A549 (cell line): Measurements from ENCODE around the gene MRPL45. TPM values are rescaled to one million over a fixed set of nuclear protein-coding genes. Genes with fewer than 3 reads are reported as not detected.

Experiments
- ATAC-seq, 2 experiments: fragments of 200-7000 bp in 1 of 2; fragments of >200 bp in 1 of 2; cut with Nextera tagmentation in 1 of 2; cut with Tn5 transposase in 1 of 2; 3 replicates each; pipeline versions ENCODE4 v1.8.0 to v1.9.1; 2018 to 2020; ENCODE audit warnings: mild to moderate bottlenecking in 1 of 2, moderate library complexity in 1 of 2
- CTCF ChIA-PET: fragments of 300-600 bp; sonication (Branson Sonifier 250); formaldehyde crosslinking; extraction: SDS; loops from one replicate; lab custom pipeline; 2021; ENCODE audit warnings: antibody characterized with exemption, inconsistent platforms; lab: Yijun Ruan, JAX
- POLR2A ChIA-PET: fragments of 350-600 bp; formaldehyde crosslinking; extraction: SDS; loops from one replicate; lab custom pipeline; 2021; ENCODE audit warnings: antibody characterized with exemption, inconsistent platforms; lab: Yijun Ruan, JAX
- DNase-seq, 2 experiments: peaks; one replicate each; pipeline versions ENCODE4 v3.0.0 to v3.0.0-alpha.2; 2011 to 2016; ENCODE audit warnings: low read depth in 1 of 2, low spot score in 1 of 2
- FAIRE-seq: peaks from 2 replicates; lab custom pipeline; 2011; peaks lifted over from hg19 to GRCh38; lab: Jason Lieb, UNC
- H3K27ac ChIP-seq, 2 experiments: fragments of >200 bp; sonication (Bioruptor Twin); formaldehyde crosslinking; 3 replicates each; pipeline ENCODE4 v1.5.1; 2016 to 2017
- H3K4me1 ChIP-seq: fragments of >200 bp; sonication (Bioruptor Twin); formaldehyde crosslinking; 3 replicates; pipeline ENCODE4 v1.6.1; 2016
- H3K4me2 ChIP-seq: fragments of >200 bp; sonication (Bioruptor Twin); formaldehyde crosslinking; 3 replicates; pipeline ENCODE4 v1.6.1; 2016
- H3K4me3 ChIP-seq: fragments of >200 bp; sonication (Bioruptor Twin); formaldehyde crosslinking; 3 replicates; pipeline ENCODE4 v1.5.1; 2016
- H3K9me3 ChIP-seq: fragments of >200 bp; sonication (Bioruptor Twin); formaldehyde crosslinking; 3 replicates; pipeline ENCODE4 v1.6.1; 2016
- BHLHE40 ChIP-seq: IDR thresholded peaks from 2 replicates; pipeline ENCODE4 v1.6.1; 2012; ENCODE audit warnings: low read depth, low read length, inconsistent platforms
- CBX2 ChIP-seq: fragments of 200-600 bp; sonication (generic); IDR thresholded peaks from 2 replicates; pipeline ENCODE4 v1.6.1; 2016; ENCODE audit warnings: low read depth, mild to moderate bottlenecking, borderline replicate concordance
- CEBPB ChIP-seq, 2 experiments: fragments of >200 bp in 1 of 2; sonication (Bioruptor Twin) in 1 of 2; formaldehyde crosslinking in 1 of 2; IDR thresholded peaks; 2 replicates each; pipeline ENCODE4 v1.6.1; 2012 to 2016
- EHMT2 ChIP-seq: fragments of 200-600 bp; sonication (generic); IDR thresholded peaks from 2 replicates; pipeline ENCODE4 v1.6.1; 2016; ENCODE audit warnings: antibody characterized with exemption, low read depth, mild to moderate bottlenecking, moderate library complexity
- ESRRA ChIP-seq: fragments of 150-350 bp; IDR thresholded peaks from 2 replicates; pipeline ENCODE4 v1.6.1; 2014; ENCODE audit warnings: mild to moderate bottlenecking, low read length, borderline replicate concordance
- FOSL2 ChIP-seq, 2 experiments: fragments of 450-650 bp in 1 of 2; fragments of >200 bp in 1 of 2; sonication (Bioruptor Twin) in 1 of 2; formaldehyde crosslinking; IDR thresholded peaks; 2 replicates each; pipeline versions ENCODE4 v1.5.0 to v1.6.1; 2016 to 2020; ENCODE audit warnings: mild to moderate bottlenecking in 1 of 2, moderate library complexity in 1 of 2
- HOXB5 ChIP-seq: fragments of 250-450 bp; sonication (Bioruptor Pico); IDR thresholded peaks from 2 replicates; pipeline ENCODE4 v1.5.0; 2020; ENCODE audit warnings: mild to moderate bottlenecking, moderate library complexity
- JUN ChIP-seq, 2 experiments: fragments of >200 bp; sonication (Bioruptor Twin); formaldehyde crosslinking; IDR thresholded peaks; 2 replicates in 1 of 2; 3 replicates in 1 of 2; pipeline ENCODE4 v1.6.1; 2016 to 2017
- JUNB ChIP-seq: fragments of >200 bp; sonication (Bioruptor Twin); formaldehyde crosslinking; IDR thresholded peaks from 2 replicates; pipeline ENCODE4 v1.6.1; 2016
- KDM5A ChIP-seq: fragments of 200-600 bp; sonication (generic); IDR thresholded peaks from 2 replicates; pipeline ENCODE4 v1.6.1; 2016; ENCODE audit warnings: antibody characterized with exemption, mild to moderate bottlenecking
- MAFK ChIP-seq: fragments of 450-650 bp; IDR thresholded peaks from 2 replicates; pipeline ENCODE4 v1.6.1; 2014; ENCODE audit not compliant: partially characterized antibody
- NPAS2 ChIP-seq: fragments of 250-450 bp; sonication (Bioruptor Pico); IDR thresholded peaks from 2 replicates; pipeline ENCODE4 v1.8.0; 2022; ENCODE audit warnings: mild to moderate bottlenecking, moderate library complexity, borderline replicate concordance
- PHF8 ChIP-seq: fragments of 200-600 bp; sonication (generic); IDR thresholded peaks from 2 replicates; pipeline ENCODE4 v1.6.1; 2016; ENCODE audit warnings: low read depth, mild to moderate bottlenecking, antibody characterized with exemption, moderate library complexity, borderline replicate concordance
- POLR2AphosphoS2 ChIP-seq: conservative IDR thresholded peaks from 2 replicates; pipeline ENCODE4 v1.6.1; 2012; ENCODE audit warnings: low read length, improper control_type of control experiment, inconsistent platforms
- RAD21 ChIP-seq, 2 experiments: fragments of >200 bp in 1 of 2; sonication (Bioruptor Twin) in 1 of 2; formaldehyde crosslinking in 1 of 2; IDR thresholded peaks in 1 of 2; conservative IDR thresholded peaks in 1 of 2; 2 replicates in 1 of 2; 3 replicates in 1 of 2; pipeline ENCODE4 v1.6.1; 2012 to 2018; ENCODE audit warnings: inconsistent platforms in 1 of 2
- SMC3 ChIP-seq: fragments of >200 bp; sonication (Bioruptor Twin); formaldehyde crosslinking; IDR thresholded peaks from 3 replicates; pipeline ENCODE4 v1.6.1; 2018; ENCODE audit warnings: inconsistent platforms
- TFCP2L1 ChIP-seq: fragments of 250-450 bp; sonication (Bioruptor Pico); IDR thresholded peaks from 2 replicates; pipeline ENCODE4 v1.5.0; 2021; ENCODE audit warnings: mild to moderate bottlenecking
- TP53 ChIP-seq: fragments of 250-450 bp; sonication (Bioruptor Pico); IDR thresholded peaks from 2 replicates; pipeline ENCODE4 v1.5.0; 2021; ENCODE audit warnings: mild to moderate bottlenecking, moderate library complexity
- ZNF302 ChIP-seq: fragments of 250-450 bp; sonication (Bioruptor Pico); IDR thresholded peaks from 2 replicates; pipeline ENCODE4 v1.9.0; 2021; ENCODE audit warnings: inconsistent platforms, mild to moderate bottlenecking, moderate library complexity
- WGBS: methylation state at CpG from one replicate; pipeline ENCODE4 v1.1.6; 2017; ENCODE audit errors: missing lambda C conversion rate; 5-methylcytosine and 5-hydroxymethylcytosine counted together
- polyA plus RNA-seq, 4 experiments: library from polyadenylated mRNA; depleted of rRNA in 3 of 4; stranded (reverse); fragments of >200 nt; fragmentation: RNase III in 1 of 4; extraction: RNeasy Plus Mini Kit Qiagen cat#74134 plus additional on column Dnase treatment in 1 of 4; gene quantifications; 2 replicates in 3 of 4; 3 replicates in 1 of 4; pipeline ENCODE4 v1.2.3, GENCODE V29; 2011 to 2017
- TF ChIP-seq, protein P1 (sequence below): fragments of >200 bp; sonication (Bioruptor Twin); formaldehyde crosslinking; IDR thresholded peaks from 3 replicates; pipeline ENCODE4 v1.6.1; 2016
- TF ChIP-seq, protein P2 (sequence below): fragments of >200 bp; sonication (Bioruptor Twin); formaldehyde crosslinking; IDR thresholded peaks from 3 replicates; pipeline ENCODE4 v1.5.1; 2016
- TF ChIP-seq, protein P3 (sequence below): fragments of 200-600 bp; sonication (generic); IDR thresholded peaks from 2 replicates; pipeline ENCODE4 v1.6.1; 2016; ENCODE audit warnings: antibody characterized with exemption, mild to moderate bottlenecking, moderate library complexity

MRPL45 gene
- polyA plus RNA-seq, 2 of the 4 experiments (the other 2 are of a cell fraction), result 69.6 to 134 TPM

DNA sequence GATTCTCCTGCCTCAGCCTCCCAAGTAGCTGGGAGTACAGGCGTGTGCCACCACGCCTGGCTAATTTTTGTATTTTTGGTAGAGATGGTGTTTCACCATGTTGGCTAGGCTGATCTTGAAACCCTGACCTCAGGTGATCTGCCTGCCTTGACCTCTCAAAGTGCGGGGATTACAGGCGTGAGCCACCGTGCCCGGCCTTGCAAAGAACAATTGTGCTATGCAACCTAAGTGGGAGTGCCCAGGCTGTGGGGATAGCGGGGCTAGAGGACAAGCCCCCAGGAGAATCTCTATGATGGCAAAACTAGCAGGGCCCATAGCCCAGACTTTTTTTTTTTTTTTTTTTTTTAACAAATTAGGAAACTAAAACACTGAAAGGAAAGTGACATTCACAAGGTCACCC lies 48.8 kb downstream of the MRPL45 start:
- POLR2A ChIA-PET, result no interaction called here
- Histone ChIP-seq H3K9me3 (no peaks in the 10 kb centered on the region), H3K4me3 (no peak overlapping the region), H3K4me1 (peaks cover 5% of the 10 kb centered on the region), H3K4me2 (no peak overlapping the region), H3K27ac (no peak overlapping the region)
- no peak for ATAC-seq
- TF ChIP-seq MAFK, result no peak
- no peak for TF ChIP-seq POLR2AphosphoS2
- TF ChIP-seq, protein P1, sequence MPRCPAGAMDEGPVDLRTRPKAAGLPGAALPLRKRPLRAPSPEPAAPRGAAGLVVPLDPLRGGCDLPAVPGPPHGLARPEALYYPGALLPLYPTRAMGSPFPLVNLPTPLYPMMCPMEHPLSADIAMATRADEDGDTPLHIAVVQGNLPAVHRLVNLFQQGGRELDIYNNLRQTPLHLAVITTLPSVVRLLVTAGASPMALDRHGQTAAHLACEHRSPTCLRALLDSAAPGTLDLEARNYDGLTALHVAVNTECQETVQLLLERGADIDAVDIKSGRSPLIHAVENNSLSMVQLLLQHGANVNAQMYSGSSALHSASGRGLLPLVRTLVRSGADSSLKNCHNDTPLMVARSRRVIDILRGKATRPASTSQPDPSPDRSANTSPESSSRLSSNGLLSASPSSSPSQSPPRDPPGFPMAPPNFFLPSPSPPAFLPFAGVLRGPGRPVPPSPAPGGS, result no peak
- TF ChIP-seq CBX2, result no peak
- no peak for TF ChIP-seq BHLHE40
- no peak for TF ChIP-seq ESRRA
- no peak for TF ChIP-seq NPAS2
- no peak for TF ChIP-seq PHF8
- no peak for TF ChIP-seq EHMT2
- CTCF ChIA-PET, result interaction anchor here (0.6 to 27.2 kb wide), 7 partner anchors 10 to 1500 kb away, joined by 3 to 675 read pairs (median 3); no protein-coding TSS in a partner anchor
- no peak for FAIRE-seq
- 85% methylated on average over 7 of the region's 7 CpGs for WGBS
- no peak for DNase-seq

DNA sequence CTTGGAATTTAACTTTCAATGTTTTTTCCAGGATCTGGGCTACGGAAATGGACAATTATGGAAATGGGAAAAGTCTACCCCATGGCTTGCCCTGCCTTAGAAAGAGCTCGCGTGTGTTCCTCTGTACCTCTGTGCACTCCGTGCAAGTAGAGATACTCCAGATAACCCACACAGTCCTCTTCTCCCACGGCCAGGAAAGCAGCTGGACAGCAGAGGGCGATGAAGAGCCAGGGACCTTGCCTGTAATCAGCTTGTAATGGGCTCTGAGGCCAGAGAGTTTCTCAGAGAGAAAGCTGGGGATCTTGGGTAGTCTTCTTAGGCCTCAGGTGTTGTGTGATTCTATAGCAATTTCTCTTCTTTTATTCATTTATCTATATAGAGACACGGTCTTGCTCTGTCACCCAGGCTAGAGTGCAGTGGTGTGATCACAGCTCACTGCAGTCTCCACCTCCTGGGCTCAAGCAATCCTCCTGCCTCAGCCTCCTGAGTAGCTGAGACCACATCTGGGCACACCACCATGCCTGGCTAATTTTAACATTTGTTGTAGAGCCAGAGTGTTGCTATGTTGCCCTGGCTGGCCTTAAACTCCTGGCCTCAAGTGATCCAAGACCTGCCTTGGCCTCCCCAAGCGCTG lies 52.2 kb downstream of the MRPL45 start:
- FAIRE-seq, result no peak
- TF ChIP-seq TP53 (CRISPR knock-in tag), result no peak
- no peak for TF ChIP-seq CBX2
- TF ChIP-seq SMC3, result peak; percentile 97
- TF ChIP-seq, protein P2, sequence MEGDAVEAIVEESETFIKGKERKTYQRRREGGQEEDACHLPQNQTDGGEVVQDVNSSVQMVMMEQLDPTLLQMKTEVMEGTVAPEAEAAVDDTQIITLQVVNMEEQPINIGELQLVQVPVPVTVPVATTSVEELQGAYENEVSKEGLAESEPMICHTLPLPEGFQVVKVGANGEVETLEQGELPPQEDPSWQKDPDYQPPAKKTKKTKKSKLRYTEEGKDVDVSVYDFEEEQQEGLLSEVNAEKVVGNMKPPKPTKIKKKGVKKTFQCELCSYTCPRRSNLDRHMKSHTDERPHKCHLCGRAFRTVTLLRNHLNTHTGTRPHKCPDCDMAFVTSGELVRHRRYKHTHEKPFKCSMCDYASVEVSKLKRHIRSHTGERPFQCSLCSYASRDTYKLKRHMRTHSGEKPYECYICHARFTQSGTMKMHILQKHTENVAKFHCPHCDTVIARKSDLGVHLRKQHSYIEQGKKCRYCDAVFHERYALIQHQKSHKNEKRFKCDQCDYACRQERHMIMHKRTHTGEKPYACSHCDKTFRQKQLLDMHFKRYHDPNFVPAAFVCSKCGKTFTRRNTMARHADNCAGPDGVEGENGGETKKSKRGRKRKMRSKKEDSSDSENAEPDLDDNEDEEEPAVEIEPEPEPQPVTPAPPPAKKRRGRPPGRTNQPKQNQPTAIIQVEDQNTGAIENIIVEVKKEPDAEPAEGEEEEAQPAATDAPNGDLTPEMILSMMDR, result peak; percentile 97
- TF ChIP-seq RAD21 (conservative IDR thresholded peaks at IDR 0.05 in 1 of 2, IDR thresholded peaks at IDR 0.05 in 1 of 2), result peak; percentile 87 to 92
- TF ChIP-seq JUNB, result no peak
- POLR2A ChIA-PET, result interaction anchor here (0.6 to 2.7 kb wide), 2 partner anchors 66 to 79 kb away, joined by 3 to 31 read pairs; partner anchors contain the start of gene ARHGAP23
- 0 out of 6 replicates have a peak overlapping the region, but pooled peaks of 1 of the 2 experiments have one; percentile 17 for H3K27ac ChIP-seq
- CTCF ChIA-PET, result interaction anchor here (0.6 to 27.2 kb wide), 49 partner anchors 15 to 964 kb away, joined by 3 to 675 read pairs (median 5); no protein-coding TSS in a partner anchor
- H3K4me2 ChIP-seq, result no peak overlapping the region
- no peak overlapping the region for H3K4me3 ChIP-seq
- peak; percentile 72 to 80 for ATAC-seq
- peaks cover 21% of the 10 kb centered on the region for H3K4me1 ChIP-seq
- 15% methylated on average over 8 of the region's 8 CpGs for WGBS
- H3K9me3 ChIP-seq, result no peaks in the 10 kb centered on the region
- DNase-seq, result peak; percentile 85 to 87

DNA sequence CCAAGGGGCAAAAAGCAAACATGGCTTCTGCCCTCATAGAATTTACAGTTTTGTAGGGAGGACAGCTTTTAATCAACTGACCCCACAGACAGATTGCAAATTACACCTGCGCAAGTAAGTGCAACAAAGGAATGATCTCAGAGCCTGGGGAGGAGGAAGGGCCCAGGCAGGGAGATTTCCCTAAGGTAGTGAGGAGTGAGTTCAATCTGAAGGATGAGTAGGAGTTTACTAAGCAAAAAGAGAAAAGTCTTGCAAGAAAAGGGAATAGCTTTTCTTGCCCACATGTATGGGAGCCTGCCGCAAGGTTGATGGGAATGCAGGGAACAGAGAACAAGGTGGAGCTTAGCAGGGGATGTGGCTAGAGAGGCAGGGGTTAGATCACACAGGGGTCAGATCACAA lies 53.1 kb downstream of the MRPL45 start:
- POLR2A ChIA-PET, result interaction anchor here (2.7 kb wide), 1 partner anchor 65 kb away, joined by 31 read pairs; no protein-coding TSS in a partner anchor
- Histone ChIP-seq H3K27ac (peak overlapping the region in 1 of 2 experiments; percentile 99; a peak in 2 of 6 replicates), H3K9me3 (no peaks in the 10 kb centered on the region), H3K4me1 (peaks cover 24% of the 10 kb centered on the region), H3K4me2 (peak overlapping the region; percentile 75; the same call in 2 of the 3 replicates), H3K4me3 (no peak overlapping the region)
- ATAC-seq (no peak), FAIRE-seq (no peak), DNase-seq (no peak)
- CTCF ChIA-PET, result interaction anchor here (0.8 to 27.2 kb wide), 29 partner anchors 15 to 317 kb away, joined by 3 to 675 read pairs (median 8); no protein-coding TSS in a partner anchor
- WGBS, result 96% methylated on average over 2 of the region's 2 CpGs
- TF ChIP-seq BHLHE40 (no peak), ZNF302 (no peak), SMC3 (no peak), JUN (IDR thresholded peaks at IDR 0.05) (no peak), TFCP2L1 (CRISPR knock-in tag) (no peak), POLR2AphosphoS2 (no peak), KDM5A (no peak), HOXB5 (CRISPR knock-in tag) (no peak), FOSL2 (IDR thresholded peaks at IDR 0.05) (no peak), FOSL2 (CRISPR knock-in tag; IDR thresholded peaks at IDR 0.05) (no peak), CEBPB (IDR thresholded peaks at IDR 0.05) (no peak), TP53 (CRISPR knock-in tag) (no peak)
- TF ChIP-seq, protein P3, sequence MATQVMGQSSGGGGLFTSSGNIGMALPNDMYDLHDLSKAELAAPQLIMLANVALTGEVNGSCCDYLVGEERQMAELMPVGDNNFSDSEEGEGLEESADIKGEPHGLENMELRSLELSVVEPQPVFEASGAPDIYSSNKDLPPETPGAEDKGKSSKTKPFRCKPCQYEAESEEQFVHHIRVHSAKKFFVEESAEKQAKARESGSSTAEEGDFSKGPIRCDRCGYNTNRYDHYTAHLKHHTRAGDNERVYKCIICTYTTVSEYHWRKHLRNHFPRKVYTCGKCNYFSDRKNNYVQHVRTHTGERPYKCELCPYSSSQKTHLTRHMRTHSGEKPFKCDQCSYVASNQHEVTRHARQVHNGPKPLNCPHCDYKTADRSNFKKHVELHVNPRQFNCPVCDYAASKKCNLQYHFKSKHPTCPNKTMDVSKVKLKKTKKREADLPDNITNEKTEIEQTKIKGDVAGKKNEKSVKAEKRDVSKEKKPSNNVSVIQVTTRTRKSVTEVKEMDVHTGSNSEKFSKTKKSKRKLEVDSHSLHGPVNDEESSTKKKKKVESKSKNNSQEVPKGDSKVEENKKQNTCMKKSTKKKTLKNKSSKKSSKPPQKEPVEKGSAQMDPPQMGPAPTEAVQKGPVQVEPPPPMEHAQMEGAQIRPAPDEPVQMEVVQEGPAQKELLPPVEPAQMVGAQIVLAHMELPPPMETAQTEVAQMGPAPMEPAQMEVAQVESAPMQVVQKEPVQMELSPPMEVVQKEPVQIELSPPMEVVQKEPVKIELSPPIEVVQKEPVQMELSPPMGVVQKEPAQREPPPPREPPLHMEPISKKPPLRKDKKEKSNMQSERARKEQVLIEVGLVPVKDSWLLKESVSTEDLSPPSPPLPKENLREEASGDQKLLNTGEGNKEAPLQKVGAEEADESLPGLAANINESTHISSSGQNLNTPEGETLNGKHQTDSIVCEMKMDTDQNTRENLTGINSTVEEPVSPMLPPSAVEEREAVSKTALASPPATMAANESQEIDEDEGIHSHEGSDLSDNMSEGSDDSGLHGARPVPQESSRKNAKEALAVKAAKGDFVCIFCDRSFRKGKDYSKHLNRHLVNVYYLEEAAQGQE, result no peak
- TF ChIP-seq, protein P2, result no peak
